Forelimb muscle (tissue), 1 donor: ENCODE data around the gene DTHD1. TPM values are rescaled to one million over a fixed set of nuclear protein-coding genes. Genes with fewer than 3 reads are reported as not detected.

Experiments used
- DNase-seq: peaks from one replicate; pipeline ENCODE4 v3.0.0-alpha.2; 2013; ENCODE audit warnings: low read depth
- polyA plus RNA-seq: library from polyadenylated mRNA; unstranded; fragments of 120-200 nt; gene quantifications from one replicate; pipeline ENCODE4 v1.2.1, GENCODE V29; 2013; ENCODE audit not compliant: insufficient read length

The DTHD1 gene
- polyA plus RNA-seq, 1 donor = not detected

DNA sequence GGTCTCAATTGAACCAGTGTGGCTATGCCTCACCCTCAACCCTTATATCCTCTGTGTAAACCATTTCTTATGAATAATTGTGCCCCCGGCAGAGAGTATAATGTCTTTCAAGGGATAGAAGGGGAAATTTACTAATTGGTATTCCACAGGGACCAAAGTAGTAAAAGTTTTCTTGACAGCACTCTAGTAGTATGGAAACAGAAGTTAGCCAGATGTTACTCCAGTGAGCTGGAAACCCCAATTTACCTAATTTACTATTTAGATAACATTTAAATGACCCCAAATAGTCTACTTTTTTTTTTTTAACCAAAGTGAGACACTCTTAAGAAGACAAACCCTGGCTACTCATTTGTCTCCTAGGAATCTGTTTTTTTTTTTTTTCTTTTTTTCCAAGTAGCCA is 32.3 kb downstream of the DTHD1 start:
- DNase-seq = no peak

DNA sequence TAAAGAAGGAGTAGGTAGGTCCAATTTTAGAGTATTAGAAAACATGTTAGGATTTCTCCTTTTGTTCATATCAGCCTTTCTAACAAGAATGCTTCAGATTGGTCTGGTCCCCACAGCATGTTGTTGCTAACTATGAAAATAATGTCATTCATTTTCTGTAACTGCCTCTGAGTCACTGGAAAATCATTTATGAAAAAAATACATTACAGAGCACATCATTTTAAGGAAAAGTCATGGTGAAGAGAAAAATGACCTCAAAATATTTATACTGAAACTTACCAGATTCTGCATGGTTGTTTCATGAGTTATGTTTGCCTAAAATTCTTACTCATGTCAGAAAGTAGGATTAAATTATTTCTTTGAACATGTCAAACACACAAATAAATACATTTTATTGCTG is 35.2 kb downstream of the DTHD1 start:
- no peak for DNase-seq

DNA sequence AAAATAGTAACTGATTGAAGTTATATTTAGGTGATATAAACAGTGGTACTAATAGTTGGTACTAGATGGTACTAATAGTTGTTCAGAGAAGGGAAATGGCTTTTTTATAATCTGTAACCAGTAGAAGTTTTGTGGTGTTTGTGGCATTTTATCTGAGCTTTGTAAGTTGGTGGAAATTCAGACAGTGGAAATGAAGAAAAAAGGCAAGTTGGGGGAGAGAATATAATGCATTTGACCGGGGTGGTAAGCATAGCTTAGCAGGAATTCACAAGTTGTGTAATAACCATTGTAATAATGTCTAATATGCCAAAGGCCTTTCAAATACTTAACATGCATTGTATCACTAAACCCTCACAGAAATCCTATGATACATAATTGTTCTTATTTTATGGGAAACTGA is 36.3 kb downstream of the DTHD1 start:
- DNase-seq = no peak

DNA sequence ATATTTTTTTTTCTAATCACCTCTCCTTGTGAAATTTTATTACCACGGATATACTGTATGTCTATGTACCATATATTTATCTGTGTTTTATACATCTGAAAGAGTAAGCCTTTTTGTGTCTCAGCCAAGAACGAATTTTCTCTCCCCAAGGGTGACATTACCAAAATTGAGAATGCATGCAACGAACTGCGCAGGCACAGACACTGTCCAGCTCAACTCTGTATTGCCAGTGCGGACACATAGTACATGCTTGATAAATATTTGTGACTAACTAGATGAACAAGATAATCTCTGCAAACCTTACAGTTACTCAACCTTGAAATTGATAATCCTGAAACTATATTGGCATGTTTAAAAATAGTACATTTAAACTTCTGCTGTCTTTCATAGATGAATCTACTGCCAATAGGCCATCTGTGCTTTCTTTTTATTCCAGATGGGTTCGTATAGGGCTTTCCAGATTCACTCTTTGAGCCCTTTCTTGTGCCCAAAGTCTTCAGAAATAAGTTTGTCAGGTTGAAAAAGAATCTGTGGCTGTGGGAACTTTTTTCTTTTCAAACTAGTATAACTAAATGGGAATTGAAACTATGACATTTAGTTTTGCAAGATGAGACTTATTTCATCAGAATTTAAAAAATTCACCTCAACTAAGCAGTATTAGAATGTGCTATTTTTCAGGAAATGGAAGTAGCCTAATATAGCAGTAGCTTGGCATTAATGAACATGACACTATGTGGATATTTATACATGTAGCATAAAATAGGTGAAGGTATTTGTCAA is 38.9 kb downstream of the DTHD1 start:
- DNase-seq = no peak

DNA sequence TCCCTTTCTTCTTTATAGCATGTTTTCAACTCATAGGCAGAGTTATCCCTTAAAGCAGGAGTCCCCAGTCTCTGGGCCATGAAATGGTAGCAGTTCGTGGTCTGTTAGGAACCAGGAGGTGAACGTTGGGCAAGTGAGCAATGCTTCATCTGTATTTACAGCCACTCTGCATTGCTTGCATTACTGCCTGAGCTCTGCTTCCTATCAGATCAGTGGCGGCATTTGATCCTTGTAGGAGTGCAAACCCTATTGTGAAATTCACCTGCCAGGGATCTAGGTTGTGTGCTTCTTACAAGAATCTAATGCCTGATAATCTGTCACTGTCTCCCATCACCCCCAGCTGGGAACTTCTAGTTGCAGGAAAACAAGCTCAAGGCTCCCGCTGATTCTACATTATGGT is 39.8 kb downstream of the DTHD1 start:
- DNase-seq = no peak

DNA sequence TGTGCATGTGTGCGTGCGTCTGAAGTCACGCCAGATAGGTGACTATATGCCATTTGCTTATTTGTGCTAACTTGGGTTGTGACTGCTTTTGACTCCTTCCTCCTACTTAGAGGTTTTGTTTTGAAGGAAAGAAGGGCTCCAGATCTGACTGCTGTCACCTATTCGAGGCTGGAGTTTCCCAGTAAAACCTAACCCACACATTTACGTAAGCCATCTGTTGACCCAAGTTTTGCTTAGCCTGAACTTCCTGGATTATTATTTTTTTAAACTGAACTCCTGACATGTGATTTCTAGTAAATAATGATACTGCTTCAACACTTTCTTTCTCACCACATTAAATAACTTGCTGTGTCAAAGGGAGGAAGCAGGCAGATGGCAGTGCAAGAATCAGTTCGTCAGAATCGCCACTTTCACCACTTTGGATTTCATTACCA is 41.5 kb downstream of the DTHD1 start:
- no peak for DNase-seq

DNA sequence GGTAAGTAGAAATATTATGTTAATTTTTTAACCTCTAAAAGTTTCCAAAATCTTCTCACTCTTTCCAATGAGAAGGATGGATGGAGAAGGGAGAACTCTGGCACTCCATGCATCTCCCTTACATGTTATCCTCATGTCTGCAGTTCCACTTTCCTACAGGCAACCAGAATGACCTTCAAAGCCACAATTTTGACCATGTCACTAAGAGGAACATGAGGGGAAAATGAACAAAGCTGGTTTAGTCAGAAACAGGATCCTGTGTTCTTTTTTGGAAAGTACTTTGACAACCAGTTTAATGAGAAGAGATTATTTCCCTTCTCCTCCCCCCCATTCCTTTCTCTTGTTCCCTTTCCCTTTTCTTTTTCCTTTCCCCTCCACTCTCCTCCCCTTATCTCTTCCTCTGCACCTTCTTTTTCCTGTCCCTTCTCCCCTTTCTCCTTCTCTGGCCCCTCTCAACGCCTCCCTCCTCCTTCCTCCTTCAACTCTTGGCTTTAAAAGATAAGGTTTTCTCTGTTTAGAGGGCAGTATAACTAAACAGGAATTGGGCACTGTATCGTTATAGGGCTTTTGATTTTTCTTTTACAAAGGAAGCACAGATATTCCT is 42.5 kb downstream of the DTHD1 start:
- no peak for DNase-seq

DNA sequence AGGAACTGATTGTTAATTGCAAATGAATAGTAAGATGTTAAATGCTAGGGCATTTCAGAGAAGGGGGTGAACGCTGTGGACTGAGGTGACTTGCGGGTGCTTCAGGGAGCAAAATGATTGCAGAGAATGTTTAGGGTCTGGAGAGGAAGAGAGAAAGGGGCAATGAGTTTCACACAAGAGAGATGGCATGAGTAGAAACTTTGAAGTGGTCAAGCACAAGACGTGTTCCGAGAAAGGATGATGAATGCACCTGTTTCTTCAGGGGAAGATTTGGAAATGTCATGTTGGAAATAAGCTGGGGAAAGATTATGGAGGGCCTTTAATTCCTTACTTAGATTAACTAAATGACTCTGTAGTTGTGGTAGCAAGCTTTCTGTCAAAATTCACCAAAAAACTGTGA is 43.4 kb downstream of the DTHD1 start:
- no peak for DNase-seq

DNA sequence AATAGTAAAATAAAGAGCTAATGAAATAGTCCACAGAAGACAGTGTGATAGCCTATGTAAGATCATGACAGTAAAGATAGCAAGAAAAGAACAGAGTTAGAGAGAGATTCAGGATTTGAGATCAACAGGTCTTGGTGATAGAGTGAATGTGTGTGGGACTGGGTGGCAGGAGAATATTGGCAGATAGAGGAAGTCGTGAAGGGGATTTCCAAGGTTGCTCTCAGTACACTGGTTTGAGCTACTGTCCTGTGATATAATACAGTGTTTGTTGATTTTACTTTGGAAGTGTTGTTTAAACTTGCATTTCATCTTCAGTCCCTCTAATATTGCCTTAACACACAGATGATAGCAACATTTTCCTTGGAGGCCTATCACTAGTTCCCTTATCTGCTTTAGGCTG is 44.1 kb downstream of the DTHD1 start:
- DNase-seq = no peak

DNA sequence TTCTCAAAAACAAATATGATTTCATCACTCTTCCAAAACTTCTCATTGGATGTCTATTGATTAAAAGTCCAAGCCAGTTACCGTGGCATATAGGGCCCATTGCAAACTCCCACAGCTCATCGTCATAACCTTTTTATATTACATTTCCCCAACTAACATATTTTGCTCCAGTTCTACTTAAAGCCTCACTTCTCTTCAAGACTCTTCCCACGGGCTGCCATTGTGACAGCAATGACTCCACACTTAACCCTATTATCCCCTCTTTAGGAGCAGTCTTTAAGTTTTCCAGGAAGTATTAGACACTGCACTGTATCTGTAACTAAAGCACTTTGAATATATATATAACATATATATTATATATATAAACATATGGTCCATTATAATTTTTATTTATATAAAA is 44.5 kb downstream of the DTHD1 start:
- DNase-seq = no peak

DNA sequence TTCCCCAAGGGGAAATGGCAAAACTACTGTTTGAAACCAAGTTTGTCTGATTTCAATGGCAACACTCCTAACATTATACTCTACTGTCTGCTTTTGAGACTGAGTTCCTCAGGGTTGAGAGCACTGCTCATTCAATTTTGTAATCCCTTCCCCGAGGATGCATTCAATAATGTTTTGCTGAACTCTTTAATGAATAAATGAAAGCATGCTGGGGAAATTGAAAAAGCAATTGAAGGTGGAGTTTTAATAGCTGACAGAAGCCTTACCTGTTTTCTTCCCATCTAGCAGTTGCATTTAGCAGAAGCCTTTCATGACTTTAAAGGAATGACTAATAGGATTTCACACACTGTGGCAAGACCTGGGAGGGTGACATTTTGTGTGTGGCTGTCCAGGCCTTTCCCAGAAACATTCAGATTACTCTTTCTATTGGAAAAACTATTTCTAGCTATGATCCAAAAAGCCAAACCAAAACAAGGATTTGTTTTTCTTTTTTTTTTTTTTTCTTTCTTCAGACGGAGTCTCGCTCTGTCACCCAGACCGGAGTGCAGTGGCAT is 45.1 kb downstream of the DTHD1 start:
- no peak for DNase-seq

DNA sequence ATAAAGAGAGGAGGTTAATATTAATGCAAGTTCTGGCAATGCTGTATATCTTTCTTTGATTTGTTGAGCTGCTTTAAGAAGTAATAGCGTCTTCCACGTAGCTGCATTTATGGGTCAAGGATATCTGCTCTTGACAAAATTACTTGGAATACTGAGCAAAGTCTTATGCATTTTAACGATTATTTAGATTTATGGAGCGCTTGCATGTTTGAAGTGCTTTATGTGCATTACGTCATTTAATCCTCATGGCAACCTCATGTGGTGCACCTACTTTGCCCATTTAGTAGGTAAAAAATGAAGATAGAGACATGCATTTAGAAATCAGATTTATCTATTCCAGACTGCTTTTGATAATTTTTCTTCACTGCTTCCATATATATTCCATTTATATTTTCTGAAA is 46.0 kb downstream of the DTHD1 start:
- no peak for DNase-seq

DNA sequence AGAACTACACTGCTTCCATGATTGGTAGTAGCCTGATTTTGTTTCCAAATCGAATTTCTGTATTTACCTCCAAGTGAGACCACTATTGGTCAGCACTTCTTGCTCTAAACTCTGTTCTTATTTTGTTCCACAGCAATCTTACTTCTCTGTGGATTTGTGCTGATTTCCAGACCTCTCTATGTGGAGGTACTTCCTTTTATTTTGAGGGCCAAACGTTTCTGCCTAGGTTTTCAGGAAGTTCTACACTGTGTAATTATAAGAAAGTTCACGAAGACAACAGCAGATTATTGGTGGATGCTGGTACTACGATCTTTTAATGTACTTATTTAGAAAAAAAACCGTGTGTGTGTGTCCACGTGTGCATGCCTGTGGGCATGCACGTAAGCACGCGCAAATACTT is 46.7 kb downstream of the DTHD1 start:
- DNase-seq = no peak

DNA sequence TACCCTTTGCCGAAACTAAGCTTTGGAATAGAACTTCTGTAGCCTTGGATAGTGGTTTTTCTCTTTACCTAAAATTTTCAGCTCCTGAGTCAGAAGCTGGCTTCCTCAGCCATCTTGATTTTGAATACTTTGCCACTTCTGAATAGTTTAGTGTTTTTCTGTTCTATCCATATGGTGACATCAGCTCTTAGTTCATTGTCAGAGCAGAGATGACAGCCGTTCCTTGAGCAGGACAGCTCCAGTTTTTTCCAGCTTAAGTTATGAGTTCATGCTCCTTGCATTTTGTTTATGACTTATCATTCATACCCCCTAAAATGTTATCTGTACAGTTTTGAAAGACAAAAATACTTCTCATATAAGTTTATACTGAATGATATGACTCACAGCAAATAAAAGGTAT is 47.8 kb downstream of the DTHD1 start:
- DNase-seq = no peak

DNA sequence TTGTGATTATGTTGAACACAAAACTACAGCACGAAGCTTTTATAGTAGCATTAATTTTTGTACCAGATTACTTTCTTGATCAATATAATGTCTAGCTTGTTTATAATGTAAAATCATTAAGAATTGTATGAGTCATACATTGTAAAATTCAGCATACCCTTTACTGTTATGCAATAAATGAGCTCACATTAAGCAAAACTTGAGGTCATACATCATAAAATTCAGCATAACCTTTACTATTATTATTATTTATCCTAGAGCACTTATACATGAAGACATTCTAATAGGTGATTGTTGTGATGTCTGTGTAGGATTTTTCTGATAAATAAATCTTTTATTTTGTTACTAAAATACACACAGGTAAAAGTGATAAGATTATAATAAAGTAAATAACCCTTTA is 49.4 kb downstream of the DTHD1 start:
- no peak for DNase-seq

DNA sequence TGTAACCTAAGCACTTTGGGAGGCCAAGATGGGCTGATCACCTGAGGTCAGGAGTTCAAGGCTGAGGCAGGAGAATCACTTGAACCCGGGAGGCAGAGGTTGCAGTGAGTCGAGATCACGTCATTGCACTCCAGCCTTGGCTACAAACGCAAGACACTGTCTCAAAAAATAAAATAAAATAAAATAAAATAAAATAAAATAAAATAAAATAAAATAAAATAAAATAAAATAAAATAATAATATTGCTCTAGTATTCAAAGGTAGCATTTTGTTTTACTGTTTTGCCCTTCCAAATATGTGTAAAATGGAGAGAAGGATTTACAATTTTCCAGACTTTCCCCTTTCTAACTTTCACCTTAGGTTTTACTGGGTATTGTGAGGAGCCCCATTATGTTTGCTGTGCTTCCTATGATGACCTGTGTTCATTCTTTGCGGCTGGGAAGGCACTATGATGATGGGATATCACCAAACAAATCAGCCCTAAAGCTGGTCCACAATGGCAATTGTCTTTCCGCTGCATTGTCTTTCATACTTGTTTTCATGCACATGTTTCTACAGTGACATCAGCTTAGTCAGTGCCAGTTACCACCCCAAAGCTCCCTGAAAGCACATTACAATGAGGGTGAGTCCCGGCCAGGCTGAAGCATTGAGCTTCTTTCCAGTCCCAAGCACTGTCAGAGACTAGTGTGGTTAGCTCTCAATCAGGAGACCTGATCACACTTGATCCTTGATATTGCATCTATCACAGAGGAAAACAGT is 50.8 kb downstream of the DTHD1 start:
- DNase-seq = no peak

DNA sequence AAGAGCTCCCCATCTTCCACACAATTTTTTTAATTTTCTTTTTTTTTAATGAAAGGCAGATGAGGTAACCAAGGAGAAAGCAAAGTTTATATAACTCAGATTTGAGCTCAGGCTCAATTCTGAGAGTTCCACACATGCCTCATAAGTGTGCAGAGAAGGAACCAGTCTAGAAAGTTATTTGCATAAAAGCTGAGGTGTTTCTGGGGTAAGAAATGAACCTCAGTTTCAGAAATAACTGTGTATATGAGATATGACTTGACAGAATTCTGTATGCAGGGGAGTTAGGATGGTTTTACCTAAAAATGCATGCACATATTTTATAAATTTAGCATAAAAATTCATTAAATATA is 51.3 kb downstream of the DTHD1 start:
- DNase-seq = no peak

DNA sequence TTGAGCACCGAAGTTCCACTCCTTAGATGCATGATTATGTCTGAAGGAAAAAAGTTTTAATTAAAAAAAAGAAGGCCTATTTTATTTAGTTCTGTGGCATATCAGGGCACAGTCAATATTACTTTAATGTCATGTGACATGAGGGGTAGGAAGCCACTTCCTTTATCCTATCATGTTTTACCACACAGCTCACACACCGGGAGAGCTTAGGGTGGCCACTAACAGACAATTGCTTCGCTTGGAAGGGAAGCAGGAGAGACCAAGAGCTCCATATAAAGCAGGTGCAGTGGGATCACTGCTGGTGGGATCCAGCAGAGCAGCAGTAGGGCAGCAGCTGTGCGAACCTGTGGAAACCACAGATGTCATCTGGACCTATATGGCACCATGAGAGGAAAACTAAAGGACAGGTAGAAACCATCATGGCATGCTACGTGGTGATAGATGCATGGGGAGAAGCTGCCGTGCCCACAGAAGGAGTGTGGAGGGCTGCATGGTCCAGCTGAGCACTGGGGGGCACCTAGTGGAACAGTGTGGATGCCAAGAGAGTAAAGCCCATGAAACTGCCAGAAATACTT is 52.0 kb downstream of the DTHD1 start:
- no peak for DNase-seq

DNA sequence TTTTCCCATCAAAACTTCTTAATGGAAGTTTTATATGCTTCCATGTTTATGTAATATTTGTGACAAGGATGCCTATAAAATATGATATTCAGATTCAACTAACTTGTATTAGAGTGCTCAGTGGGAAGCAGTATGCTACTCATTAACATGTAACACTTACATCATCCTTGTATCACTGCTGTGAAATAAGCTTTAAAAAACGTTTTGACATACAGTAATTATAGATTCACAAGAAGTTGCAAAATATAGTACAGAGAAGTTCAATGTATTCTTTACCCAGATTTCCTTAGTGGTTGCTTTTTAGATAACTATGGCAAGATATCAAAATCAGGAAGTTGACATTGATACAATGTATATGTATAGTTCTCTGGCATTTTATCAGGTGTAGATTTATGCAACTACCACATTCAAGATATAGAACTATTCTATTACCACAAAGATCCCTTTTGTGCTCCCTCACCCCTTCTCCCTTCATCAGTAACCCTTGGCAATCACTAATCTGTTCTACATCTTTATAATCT is 56.3 kb downstream of the DTHD1 start:
- DNase-seq = no peak

DNA sequence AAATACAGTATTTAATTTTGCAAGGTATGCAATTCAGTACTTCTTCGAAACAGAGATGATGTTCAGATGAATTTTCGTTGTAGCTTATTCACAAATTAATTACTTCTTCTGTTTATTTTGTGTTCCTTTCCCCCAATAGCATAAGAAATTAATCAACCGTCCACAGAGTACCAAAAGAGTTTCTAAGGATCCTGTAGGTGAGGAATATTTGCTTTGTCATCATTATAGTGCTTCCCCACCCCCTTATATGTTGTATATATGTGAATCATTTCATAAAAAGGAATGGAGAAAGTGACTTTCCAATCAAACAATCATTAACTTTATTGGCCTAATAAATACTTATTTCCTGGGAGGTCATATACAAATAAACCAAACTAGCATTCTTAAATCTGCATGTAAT is 57.6 kb downstream of the DTHD1 start:
- DNase-seq = no peak

DNA sequence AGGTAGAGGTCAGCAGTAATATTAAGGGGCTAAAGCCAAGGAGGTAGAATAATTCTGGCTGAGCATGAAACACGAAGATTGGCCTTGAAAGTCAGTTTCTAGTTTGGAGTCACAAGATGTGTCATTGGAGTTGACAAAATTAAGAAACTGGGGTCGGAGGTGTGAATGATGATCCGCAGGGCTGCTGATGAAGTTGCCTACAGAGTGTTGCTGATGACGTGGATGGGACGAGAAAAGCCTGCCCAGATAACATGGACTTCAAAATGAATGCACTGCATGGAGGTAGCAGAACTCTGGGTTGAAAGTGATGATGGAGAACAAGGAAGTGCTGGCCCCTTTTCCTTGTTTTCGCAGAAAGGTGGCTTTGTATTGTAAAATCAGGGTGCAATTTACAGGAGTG is 60.5 kb downstream of the DTHD1 start:
- no peak for DNase-seq

DNA sequence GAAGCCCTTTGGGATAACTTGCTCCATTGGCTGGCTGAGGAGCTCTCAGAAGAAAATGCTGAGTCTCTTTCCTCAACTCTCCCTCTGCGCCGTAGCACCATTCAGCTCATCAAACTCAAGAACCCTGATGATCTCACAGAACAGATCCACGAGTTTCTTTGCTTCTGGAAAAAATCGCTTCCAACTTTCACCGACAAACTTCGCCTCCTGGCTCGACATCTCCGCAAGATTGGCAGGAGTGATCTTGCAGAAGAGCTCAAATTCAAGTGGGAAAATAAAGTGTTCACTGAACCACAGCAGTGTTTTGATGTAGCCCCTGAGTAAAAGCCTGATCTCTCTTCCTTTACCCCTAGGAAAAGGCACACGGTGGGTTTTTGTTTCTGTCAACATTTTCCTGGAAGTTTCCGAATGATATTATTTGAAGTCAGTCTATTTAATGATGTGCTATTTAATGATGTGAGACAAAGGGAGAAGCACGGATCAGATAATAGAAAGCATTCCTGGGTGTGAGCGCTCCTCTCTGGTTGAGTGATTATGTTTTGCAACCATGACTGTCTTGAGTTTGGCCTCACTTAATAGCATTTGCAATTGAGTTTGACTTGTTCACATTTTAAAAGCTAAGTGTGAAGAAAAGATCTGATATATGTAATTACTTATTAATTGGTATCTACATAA is 62.2 kb downstream of the DTHD1 start:
- no peak for DNase-seq
